HG03460 (cell line): ENCODE measurements around the gene DUSP6.

Source experiments
- ATAC-seq: cut with Tn5 transposase; IDR thresholded peaks from one replicate; pipeline ENCODE4 v1.9.1; 2021; ENCODE audit not compliant: unreplicated experiment

Gene DUSP6

GRCh38 chr12:89299931-89300330 lies 52.4 kb downstream of the DUSP6 start:
- no peak for ATAC-seq

DNA sequence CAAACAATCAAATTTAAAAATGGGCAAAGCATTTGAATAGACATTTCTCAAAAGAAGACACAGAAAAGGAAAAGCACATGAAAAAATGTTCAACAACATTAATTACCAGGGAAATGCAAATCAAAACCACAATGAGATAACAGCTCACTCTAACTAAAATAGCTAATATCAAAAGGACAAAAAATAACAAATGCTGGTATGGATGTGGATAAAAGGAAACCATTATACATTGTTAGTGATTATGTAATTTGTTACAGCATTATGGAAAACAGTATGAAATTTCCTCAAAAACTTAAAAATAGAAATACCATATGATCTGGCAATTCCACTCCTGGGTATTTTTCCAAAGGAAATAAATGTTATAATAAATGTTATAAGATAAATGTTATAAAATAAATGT lies 52.9 kb downstream of the DUSP6 start:
- ATAC-seq = no peak
